ENCODE results near the gene LIMCH1.
"Not testable (repeated sequence)": the region's sequence is repeated elsewhere in the genome, so short reads cannot be mapped to it uniquely, and the experiment has no call there.

DNA sequence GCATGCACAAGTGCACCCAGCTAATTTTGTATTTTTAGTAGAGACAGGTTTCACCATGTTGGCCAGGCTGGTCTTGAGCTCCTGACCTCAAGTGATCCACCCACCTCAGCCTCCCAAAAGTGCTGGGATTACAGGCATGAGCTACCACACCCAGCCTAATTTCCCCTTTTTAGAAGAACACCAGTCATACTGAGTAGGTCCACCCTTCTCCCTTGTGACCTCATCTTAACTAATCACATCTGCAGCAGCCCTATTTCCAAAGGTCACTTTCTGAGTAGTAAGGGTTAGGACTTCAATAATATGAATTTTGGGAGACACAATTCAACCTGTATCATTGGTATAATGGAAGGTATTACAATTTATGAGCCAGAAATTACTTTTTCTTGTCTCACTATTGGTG, 113.2 kb downstream of the LIMCH1 start:
- not testable (repeated sequence) for TF ChIP-seq CTCF, EZH2 (IDR thresholded peaks at IDR 0.05)
